Activated naive CD8-positive, alpha-beta T cell treated with anti-CD3 and anti-CD28 coated beads for 36 hours (primary cell): ENCODE measurements around the gene DNMT3A. TPM values are rescaled to one million over a fixed set of nuclear protein-coding genes. Genes with fewer than 3 reads are reported as not detected.

Experiments
- DNase-seq: peaks from one replicate; pipeline ENCODE4 v3.0.0; 2021
- H3K27ac Mint-ChIP-seq: one replicate; pipeline ENCODE4 v1.8.0; 2022; ENCODE audit warnings: mild to moderate bottlenecking, moderate library complexity, mixed read lengths
- H3K27me3 Mint-ChIP-seq: one replicate; pipeline ENCODE4 v1.8.0; 2022; ENCODE audit warnings: mild to moderate bottlenecking, mixed read lengths
- H3K36me3 Mint-ChIP-seq: one replicate; pipeline ENCODE4 v1.8.0; 2021; ENCODE audit warnings: mild to moderate bottlenecking, mixed read lengths
- H3K4me1 Mint-ChIP-seq: one replicate; pipeline ENCODE4 v1.8.0; 2021; ENCODE audit warnings: mixed read lengths
- H3K4me3 Mint-ChIP-seq: one replicate; pipeline ENCODE4 v1.8.0; 2022; ENCODE audit warnings: mild to moderate bottlenecking, moderate library complexity, mixed read lengths
- H3K9me3 Mint-ChIP-seq: one replicate; pipeline ENCODE4 v1.8.0; 2022; ENCODE audit warnings: mixed read lengths
- total RNA-seq, 2 experiments: library from RNA; stranded (reverse); gene quantifications; one replicate each; pipeline ENCODE4 v1.2.3, GENCODE V29; 2021

Gene DNMT3A
- total RNA-seq, 2 experiments from 2014 or later, result 90.7 to 92.2 TPM

- H3K36me3 Mint-ChIP-seq, result peaks cover 11% of the 10 kb centered on the region
- peak overlapping the region; percentile 82 for H3K4me3 Mint-ChIP-seq
- peaks cover 2% of the 10 kb centered on the region for H3K9me3 Mint-ChIP-seq
- peak overlapping the region; percentile 99 for H3K27ac Mint-ChIP-seq
- DNase-seq, result peak; percentile 99
- H3K27me3 Mint-ChIP-seq, result no peaks in the 10 kb centered on the region
- peaks cover 36% of the 10 kb centered on the region for H3K4me1 Mint-ChIP-seq
These were observed 35.3 kb upstream of the DNMT3A start for GRCh38 chr2:25376750-25377621.

- DNase-seq, result no peak
- peak overlapping the region; percentile 64 for H3K4me3 Mint-ChIP-seq
- H3K4me1 Mint-ChIP-seq, result peaks cover 36% of the 10 kb centered on the region
- peak overlapping the region; percentile 94 for H3K27ac Mint-ChIP-seq
- H3K27me3 Mint-ChIP-seq, result no peaks in the 10 kb centered on the region
- H3K36me3 Mint-ChIP-seq, result peaks cover 11% of the 10 kb centered on the region
- H3K9me3 Mint-ChIP-seq, result peaks cover 2% of the 10 kb centered on the region
These were observed 34.3 kb upstream of the DNMT3A start for GRCh38 chr2:25375989-25376545.

GRCh38 chr2:25375371-25375988 lies 33.8 kb upstream of the DNMT3A start:
- Mint-ChIP-seq H3K36me3 (peaks cover 11% of the 10 kb centered on the region), H3K27me3 (no peaks in the 10 kb centered on the region), H3K27ac (no peak overlapping the region), H3K9me3 (peaks cover 2% of the 10 kb centered on the region), H3K4me1 (peaks cover 36% of the 10 kb centered on the region), H3K4me3 (no peak overlapping the region)
- DNase-seq, result no peak

GRCh38 chr2:25374827-25375226 lies 33.1 kb upstream of the DNMT3A start:
- Mint-ChIP-seq H3K27me3 (no peaks in the 10 kb centered on the region), H3K4me3 (no peak overlapping the region)

GRCh38 chr2:25374411-25374810 lies 32.7 kb upstream of the DNMT3A start:
- Mint-ChIP-seq H3K9me3 (peaks cover 2% of the 10 kb centered on the region), H3K4me1 (peaks cover 28% of the 10 kb centered on the region), H3K4me3 (no peak overlapping the region), H3K27me3 (no peaks in the 10 kb centered on the region), H3K27ac (no peak overlapping the region), H3K36me3 (peaks cover 11% of the 10 kb centered on the region)
- DNase-seq, result no peak

More at GRCh38 chr2:25374827-25375226, 33.1 kb upstream of the DNMT3A start:
- H3K27ac Mint-ChIP-seq, result no peak overlapping the region
- peaks cover 31% of the 10 kb centered on the region for H3K4me1 Mint-ChIP-seq
- no peak for DNase-seq
- H3K9me3 Mint-ChIP-seq, result peaks cover 2% of the 10 kb centered on the region
- peaks cover 11% of the 10 kb centered on the region for H3K36me3 Mint-ChIP-seq

- Mint-ChIP-seq H3K27me3 (no peaks in the 10 kb centered on the region), H3K36me3 (peaks cover 9% of the 10 kb centered on the region), H3K27ac (no peak overlapping the region), H3K9me3 (peaks cover 2% of the 10 kb centered on the region), H3K4me3 (no peak overlapping the region), H3K4me1 (peaks cover 19% of the 10 kb centered on the region)
- DNase-seq, result no peak
These were observed 31.7 kb upstream of the DNMT3A start for GRCh38 chr2:25373269-25373981.

GRCh38 chr2:25372405-25373268 lies 30.9 kb upstream of the DNMT3A start:
- H3K27ac Mint-ChIP-seq, result no peak overlapping the region
- H3K4me1 Mint-ChIP-seq, result peaks cover 15% of the 10 kb centered on the region
- H3K36me3 Mint-ChIP-seq, result peaks cover 5% of the 10 kb centered on the region
- no peaks in the 10 kb centered on the region for H3K27me3 Mint-ChIP-seq
- no peak overlapping the region for H3K4me3 Mint-ChIP-seq
- DNase-seq, result no peak
- H3K9me3 Mint-ChIP-seq, result peaks cover 2% of the 10 kb centered on the region

- H3K4me1 Mint-ChIP-seq, result peaks cover 6% of the 10 kb centered on the region
- DNase-seq, result no peak
- no peaks in the 10 kb centered on the region for H3K27me3 Mint-ChIP-seq
- no peaks in the 10 kb centered on the region for H3K9me3 Mint-ChIP-seq
- H3K27ac Mint-ChIP-seq, result no peak overlapping the region
- H3K4me3 Mint-ChIP-seq, result no peak overlapping the region
- no peaks in the 10 kb centered on the region for H3K36me3 Mint-ChIP-seq
These were observed 29.8 kb upstream of the DNMT3A start for GRCh38 chr2:25371253-25372241.

- H3K36me3 Mint-ChIP-seq, result no peaks in the 10 kb centered on the region
- peak overlapping the region; percentile 5 for H3K27ac Mint-ChIP-seq
- DNase-seq, result no peak
- H3K9me3 Mint-ChIP-seq, result no peaks in the 10 kb centered on the region
- no peaks in the 10 kb centered on the region for H3K27me3 Mint-ChIP-seq
- H3K4me3 Mint-ChIP-seq, result no peak overlapping the region
- no peaks in the 10 kb centered on the region for H3K4me1 Mint-ChIP-seq
These were observed 28.2 kb upstream of the DNMT3A start for GRCh38 chr2:25369876-25370275.

GRCh38 chr2:25369439-25369838 lies 27.7 kb upstream of the DNMT3A start:
- no peak overlapping the region for H3K27ac Mint-ChIP-seq
- no peak for DNase-seq
- no peaks in the 10 kb centered on the region for H3K27me3 Mint-ChIP-seq
- H3K4me3 Mint-ChIP-seq, result no peak overlapping the region
- no peaks in the 10 kb centered on the region for H3K9me3 Mint-ChIP-seq
- H3K36me3 Mint-ChIP-seq, result no peaks in the 10 kb centered on the region
- H3K4me1 Mint-ChIP-seq, result no peaks in the 10 kb centered on the region

- Mint-ChIP-seq H3K4me3 (no peak overlapping the region), H3K4me1 (peaks cover 2% of the 10 kb centered on the region), H3K27me3 (no peaks in the 10 kb centered on the region), H3K27ac (no peak overlapping the region), H3K9me3 (no peaks in the 10 kb centered on the region), H3K36me3 (no peaks in the 10 kb centered on the region)
- no peak for DNase-seq
These were observed 26.9 kb upstream of the DNMT3A start for GRCh38 chr2:25368660-25369059.

- Mint-ChIP-seq H3K9me3 (no peaks in the 10 kb centered on the region), H3K27me3 (no peaks in the 10 kb centered on the region), H3K27ac (no peak overlapping the region), H3K4me1 (peaks cover 13% of the 10 kb centered on the region), H3K4me3 (no peak overlapping the region), H3K36me3 (no peaks in the 10 kb centered on the region)
- no peak for DNase-seq
These were observed 25.6 kb upstream of the DNMT3A start for GRCh38 chr2:25367296-25367695.

GRCh38 chr2:25366629-25367028 lies 24.9 kb upstream of the DNMT3A start:
- Mint-ChIP-seq H3K9me3 (no peaks in the 10 kb centered on the region), H3K27ac (no peak overlapping the region), H3K4me1 (peaks cover 17% of the 10 kb centered on the region), H3K27me3 (no peaks in the 10 kb centered on the region), H3K4me3 (no peak overlapping the region), H3K36me3 (no peaks in the 10 kb centered on the region)
- no peak for DNase-seq
